Measurements from ENCODE around the gene IVD. TPM values are rescaled to one million over a fixed set of nuclear protein-coding genes. Genes with fewer than 3 reads are reported as not detected.

Gene IVD
- total RNA-seq, 1 experiment from 2014 or later, result 58.9 TPM

DNA sequence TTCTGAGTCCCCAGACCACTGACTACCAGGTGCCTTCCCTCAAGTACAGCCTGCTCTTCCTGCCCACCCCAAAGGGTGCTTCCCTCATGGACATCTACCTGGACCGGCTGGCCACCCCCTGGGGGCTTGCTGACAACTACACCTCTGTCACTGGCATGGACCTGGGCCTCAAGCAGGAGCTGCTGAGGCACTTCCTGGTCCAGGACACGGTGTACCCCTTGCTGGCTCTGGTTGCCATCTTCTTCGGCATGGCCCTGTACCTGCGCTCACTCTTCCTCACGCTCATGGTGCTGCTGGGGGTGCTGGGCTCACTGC lies 38.3 kb upstream of the IVD start:
- H3K4me3 ChIP-seq (ENCODE audit: low read length), result 0 out of 2 replicates have a peak overlapping the region, but pooled peaks have one; percentile 37
- no peaks in the 10 kb centered on the region for H3K27me3 ChIP-seq (ENCODE audit: low read length)
- H3K4me1 ChIP-seq (ENCODE audit: insufficient read depth, low read length), result no peaks in the 10 kb centered on the region; the same call in 1 of the 2 replicates
- no peaks in the 10 kb centered on the region for H3K36me3 ChIP-seq (ENCODE audit: low read depth, low read length)
- no peaks in the 10 kb centered on the region for H3K9me2 ChIP-seq (replicated peaks; ENCODE audit: low read length)
- no peak for ATAC-seq
- no peak for DNase-seq
- H3K9me3 ChIP-seq (ENCODE audit: low read length), result no peaks in the 10 kb centered on the region
- H3K4me2 ChIP-seq (ENCODE audit: low read length), result peak overlapping the region; percentile 58
- TF ChIP-seq EZH2 (IDR thresholded peaks at IDR 0.05; ENCODE audit: low read length, unreplicated experiment) (no peak), EZH2phosphoT487 (IDR thresholded peaks at IDR 0.05; ENCODE audit: borderline replicate concordance, low read length) (no peak)
- TF ChIP-seq, protein P1, sequence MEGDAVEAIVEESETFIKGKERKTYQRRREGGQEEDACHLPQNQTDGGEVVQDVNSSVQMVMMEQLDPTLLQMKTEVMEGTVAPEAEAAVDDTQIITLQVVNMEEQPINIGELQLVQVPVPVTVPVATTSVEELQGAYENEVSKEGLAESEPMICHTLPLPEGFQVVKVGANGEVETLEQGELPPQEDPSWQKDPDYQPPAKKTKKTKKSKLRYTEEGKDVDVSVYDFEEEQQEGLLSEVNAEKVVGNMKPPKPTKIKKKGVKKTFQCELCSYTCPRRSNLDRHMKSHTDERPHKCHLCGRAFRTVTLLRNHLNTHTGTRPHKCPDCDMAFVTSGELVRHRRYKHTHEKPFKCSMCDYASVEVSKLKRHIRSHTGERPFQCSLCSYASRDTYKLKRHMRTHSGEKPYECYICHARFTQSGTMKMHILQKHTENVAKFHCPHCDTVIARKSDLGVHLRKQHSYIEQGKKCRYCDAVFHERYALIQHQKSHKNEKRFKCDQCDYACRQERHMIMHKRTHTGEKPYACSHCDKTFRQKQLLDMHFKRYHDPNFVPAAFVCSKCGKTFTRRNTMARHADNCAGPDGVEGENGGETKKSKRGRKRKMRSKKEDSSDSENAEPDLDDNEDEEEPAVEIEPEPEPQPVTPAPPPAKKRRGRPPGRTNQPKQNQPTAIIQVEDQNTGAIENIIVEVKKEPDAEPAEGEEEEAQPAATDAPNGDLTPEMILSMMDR (conservative IDR thresholded peaks at IDR 0.05; ENCODE audit: low read depth, low read length), result no peak
- no peak overlapping the region for H3K27ac ChIP-seq (ENCODE audit: low read length)
- H3F3A ChIP-seq (ENCODE audit: low read length, unreplicated experiment), result no peaks in the 10 kb centered on the region
- H3K79me2 ChIP-seq (ENCODE audit: low read length), result no peaks in the 10 kb centered on the region
- intact Hi-C loops (cut with micrococcal nuclease), result no loop called here
- POLR2A ChIA-PET (ENCODE audit: unreplicated experiment), result no interaction called here
- peak overlapping the region; percentile 66 for H2AFZ ChIP-seq (ENCODE audit: low read length)
- H4K20me1 ChIP-seq (ENCODE audit: low read length), result no peaks in the 10 kb centered on the region
- no peak overlapping the region for H3K9ac ChIP-seq (ENCODE audit: low read length)
- CTCF ChIA-PET, result interaction anchor here (0.6 to 1.6 kb wide), 5 partner anchors 23 to 88 kb away, joined by 3 to 9 read pairs (median 3); no protein-coding TSS in a partner anchor
- BruUV-seq (replicated peaks), result no TSS peak

DNA sequence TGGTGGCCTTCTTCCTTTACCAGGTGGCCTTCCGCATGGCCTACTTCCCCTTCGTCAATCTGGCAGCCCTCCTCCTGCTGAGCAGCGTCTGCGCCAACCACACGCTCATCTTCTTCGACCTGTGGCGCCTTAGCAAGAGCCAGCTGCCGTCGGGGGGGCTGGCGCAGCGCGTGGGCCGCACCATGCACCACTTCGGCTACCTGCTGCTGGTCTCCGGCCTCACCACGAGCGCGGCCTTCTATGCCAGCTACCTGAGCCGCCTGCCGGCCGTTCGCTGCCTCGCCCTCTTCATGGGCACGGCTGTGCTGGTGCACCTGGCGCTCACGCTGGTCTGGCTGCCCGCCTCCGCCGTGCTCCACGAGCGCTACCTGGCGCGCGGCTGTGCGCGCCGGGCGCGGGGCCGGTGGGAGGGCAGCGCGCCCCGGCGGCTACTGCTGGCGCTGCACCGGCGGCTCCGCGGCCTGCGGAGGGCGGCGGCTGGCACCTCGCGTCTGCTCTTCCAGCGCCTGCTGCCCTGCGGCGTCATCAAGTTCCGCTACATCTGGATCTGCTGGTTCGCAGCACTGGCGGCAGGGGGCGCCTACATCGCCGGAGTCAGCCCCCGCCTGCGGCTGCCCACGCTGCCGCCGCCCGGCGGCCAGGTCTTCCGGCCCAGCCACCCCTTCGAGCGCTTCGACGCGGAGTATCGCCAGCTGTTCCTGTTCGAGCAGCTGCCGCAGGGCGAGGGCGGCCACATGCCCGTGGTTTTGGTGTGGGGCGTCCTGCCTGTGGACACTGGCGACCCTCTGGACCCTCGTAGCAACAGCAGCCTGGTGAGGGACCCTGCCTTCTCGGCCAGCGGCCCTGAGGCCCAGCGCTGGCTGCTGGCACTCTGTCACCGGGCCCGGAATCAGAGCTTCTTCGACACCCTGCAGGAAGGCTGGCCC lies 37.6 kb upstream of the IVD start:
- Histone ChIP-seq H3F3A (ENCODE audit: low read length, unreplicated experiment) (no peaks in the 10 kb centered on the region), H3K9me3 (ENCODE audit: low read length) (no peaks in the 10 kb centered on the region), H3K4me2 (ENCODE audit: low read length) (peak overlapping the region; percentile 58), H3K4me3 (ENCODE audit: low read length) (peak overlapping the region; percentile 37; the same call in 1 of the 2 replicates), H3K9me2 (replicated peaks; ENCODE audit: low read length) (no peaks in the 10 kb centered on the region), H2AFZ (ENCODE audit: low read length) (peak overlapping the region; percentile 66), H3K9ac (ENCODE audit: low read length) (no peak overlapping the region), H3K36me3 (ENCODE audit: low read depth, low read length) (no peaks in the 10 kb centered on the region), H3K27ac (ENCODE audit: low read length) (no peak overlapping the region), H3K27me3 (ENCODE audit: low read length) (no peaks in the 10 kb centered on the region), H3K79me2 (ENCODE audit: low read length) (no peaks in the 10 kb centered on the region), H3K4me1 (ENCODE audit: insufficient read depth, low read length) (no peaks in the 10 kb centered on the region; the same call in 1 of the 2 replicates), H4K20me1 (ENCODE audit: low read length) (no peaks in the 10 kb centered on the region)
- CTCF ChIA-PET, result interaction anchor here (0.6 to 1.6 kb wide), 5 partner anchors 24 to 88 kb away, joined by 3 to 9 read pairs (median 3); no protein-coding TSS in a partner anchor
- ATAC-seq (peak; percentile 92), DNase-seq (peak; percentile 88)
- TF ChIP-seq EZH2 (IDR thresholded peaks at IDR 0.05; ENCODE audit: low read length, unreplicated experiment) (no peak), EZH2phosphoT487 (IDR thresholded peaks at IDR 0.05; ENCODE audit: borderline replicate concordance, low read length) (0 out of 2 replicates have a peak, but pooled peaks have one; percentile 58)
- TF ChIP-seq, protein P1 (conservative IDR thresholded peaks at IDR 0.05; ENCODE audit: low read depth, low read length), result peak; percentile 71
- intact Hi-C loops (cut with micrococcal nuclease), result loop anchor here (1.0 to 2.0 kb wide), 3 partner anchors 29 to 53 kb away; no protein-coding TSS in a partner anchor
- no TSS peak for BruUV-seq (replicated peaks)
- POLR2A ChIA-PET (ENCODE audit: unreplicated experiment), result no interaction called here

Data from PC-3 (cell line).